ENCODE data around the gene THOC6. TPM values are rescaled to one million over a fixed set of nuclear protein-coding genes. Genes with fewer than 3 reads are reported as not detected.

Gene THOC6
- total RNA-seq, 1 donor from 2014 or later, result 40.1 TPM

- H3K4me1 Mint-ChIP-seq (ENCODE audit: unreplicated experiment), result peaks cover 15% of the 10 kb centered on the region
- no peaks in the 10 kb centered on the region for H3K9me3 Mint-ChIP-seq (ENCODE audit: unreplicated experiment)
- no peak for DNase-seq (ENCODE audit: extremely low spot score, unreplicated experiment)
- no peaks in the 10 kb centered on the region for H3K27me3 Mint-ChIP-seq (ENCODE audit: unreplicated experiment)
- TF ChIP-seq, protein P1, sequence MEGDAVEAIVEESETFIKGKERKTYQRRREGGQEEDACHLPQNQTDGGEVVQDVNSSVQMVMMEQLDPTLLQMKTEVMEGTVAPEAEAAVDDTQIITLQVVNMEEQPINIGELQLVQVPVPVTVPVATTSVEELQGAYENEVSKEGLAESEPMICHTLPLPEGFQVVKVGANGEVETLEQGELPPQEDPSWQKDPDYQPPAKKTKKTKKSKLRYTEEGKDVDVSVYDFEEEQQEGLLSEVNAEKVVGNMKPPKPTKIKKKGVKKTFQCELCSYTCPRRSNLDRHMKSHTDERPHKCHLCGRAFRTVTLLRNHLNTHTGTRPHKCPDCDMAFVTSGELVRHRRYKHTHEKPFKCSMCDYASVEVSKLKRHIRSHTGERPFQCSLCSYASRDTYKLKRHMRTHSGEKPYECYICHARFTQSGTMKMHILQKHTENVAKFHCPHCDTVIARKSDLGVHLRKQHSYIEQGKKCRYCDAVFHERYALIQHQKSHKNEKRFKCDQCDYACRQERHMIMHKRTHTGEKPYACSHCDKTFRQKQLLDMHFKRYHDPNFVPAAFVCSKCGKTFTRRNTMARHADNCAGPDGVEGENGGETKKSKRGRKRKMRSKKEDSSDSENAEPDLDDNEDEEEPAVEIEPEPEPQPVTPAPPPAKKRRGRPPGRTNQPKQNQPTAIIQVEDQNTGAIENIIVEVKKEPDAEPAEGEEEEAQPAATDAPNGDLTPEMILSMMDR (IDR thresholded peaks at IDR 0.05), result no peak
- no peak overlapping the region for H3K4me3 Mint-ChIP-seq (ENCODE audit: unreplicated experiment)
- no peak overlapping the region for H3K27ac Mint-ChIP-seq (ENCODE audit: unreplicated experiment)
- H3K36me3 Mint-ChIP-seq (ENCODE audit: unreplicated experiment), result no peaks in the 10 kb centered on the region
These were observed 47.2 kb upstream of the THOC6 start for GRCh38 chr16:2976673-2977072.

DNA sequence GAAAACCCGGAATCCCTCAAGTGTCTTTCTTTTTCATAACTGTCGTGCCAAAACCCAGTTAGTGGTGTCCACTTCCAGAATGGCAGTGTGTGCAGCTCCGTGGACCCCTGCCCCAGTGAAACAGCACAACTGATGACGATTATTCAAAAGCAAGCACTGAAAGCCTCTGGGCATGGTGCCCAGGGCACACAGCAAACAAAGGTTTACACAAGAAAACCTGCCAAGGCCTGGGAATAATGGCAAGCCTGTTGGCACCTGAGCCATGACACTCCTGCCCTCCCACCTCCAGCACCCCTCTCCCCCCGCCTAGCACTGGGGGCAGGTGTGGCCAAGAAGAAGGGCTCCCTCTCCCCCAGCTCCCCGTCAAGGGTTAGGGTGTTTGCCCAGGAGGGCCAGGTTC is 46.4 kb upstream of the THOC6 start:
- H3K27me3 Mint-ChIP-seq (ENCODE audit: unreplicated experiment), result no peaks in the 10 kb centered on the region
- DNase-seq (ENCODE audit: extremely low spot score, unreplicated experiment), result no peak
- H3K9me3 Mint-ChIP-seq (ENCODE audit: unreplicated experiment), result no peaks in the 10 kb centered on the region
- H3K4me1 Mint-ChIP-seq (ENCODE audit: unreplicated experiment), result peaks cover 12% of the 10 kb centered on the region
- TF ChIP-seq, protein P1 (IDR thresholded peaks at IDR 0.05), result no peak
- H3K27ac Mint-ChIP-seq (ENCODE audit: unreplicated experiment), result no peak overlapping the region
- no peaks in the 10 kb centered on the region for H3K36me3 Mint-ChIP-seq (ENCODE audit: unreplicated experiment)
- no peak overlapping the region for H3K4me3 Mint-ChIP-seq (ENCODE audit: unreplicated experiment)

DNA sequence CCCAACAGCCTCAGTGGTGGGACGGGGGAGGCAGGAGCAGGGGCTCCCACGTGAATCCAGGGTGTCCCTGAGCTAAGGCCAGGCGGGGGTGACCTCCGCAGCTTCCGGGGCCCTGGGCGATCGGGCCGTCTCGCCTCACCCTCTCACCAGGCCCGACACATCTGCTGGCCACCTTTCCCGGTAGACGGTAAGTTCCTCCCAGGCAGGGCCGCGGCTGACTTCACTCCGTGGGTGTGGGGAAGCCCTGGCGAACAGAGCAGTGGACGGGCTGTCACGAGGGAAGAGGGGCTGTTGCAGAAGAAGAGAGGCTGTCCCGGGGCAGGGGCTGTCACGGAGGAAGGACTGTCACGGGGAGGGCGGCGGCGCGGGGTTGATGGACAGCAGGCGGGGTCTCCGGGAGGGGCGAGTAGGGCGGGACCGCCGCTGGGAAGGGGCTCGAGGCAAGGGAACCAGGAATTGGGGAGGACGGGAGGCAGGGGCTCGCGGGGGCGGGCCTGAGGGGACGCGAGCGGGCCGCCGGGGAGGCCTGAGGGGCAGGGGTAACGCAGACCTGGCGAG is 44.1 kb upstream of the THOC6 start:
- Mint-ChIP-seq H3K9me3 (ENCODE audit: unreplicated experiment) (no peaks in the 10 kb centered on the region), H3K36me3 (ENCODE audit: unreplicated experiment) (no peaks in the 10 kb centered on the region), H3K4me1 (ENCODE audit: unreplicated experiment) (peaks cover 15% of the 10 kb centered on the region), H3K27ac (ENCODE audit: unreplicated experiment) (peak overlapping the region; percentile 27), H3K27me3 (ENCODE audit: unreplicated experiment) (no peaks in the 10 kb centered on the region), H3K4me3 (ENCODE audit: unreplicated experiment) (peak overlapping the region; percentile 75)
- TF ChIP-seq, protein P1 (IDR thresholded peaks at IDR 0.05), result no peak
- DNase-seq (ENCODE audit: extremely low spot score, unreplicated experiment), result no peak

GRCh38 chr16:2980227-2981176 is 43.3 kb upstream of the THOC6 start, which contains the start of gene PKMYT1:
Gene PKMYT1 (minus strand): TSS chr16:2980446. CDS start chr16:2979657, 789 bp downstream.
- Mint-ChIP-seq H3K4me1 (ENCODE audit: unreplicated experiment) (peaks cover 15% of the 10 kb centered on the region), H3K27ac (ENCODE audit: unreplicated experiment) (peak within 1 kb of the TSS; percentile 77), H3K9me3 (ENCODE audit: unreplicated experiment) (no peaks in the 10 kb centered on the region), H3K4me3 (ENCODE audit: unreplicated experiment) (peak within 1 kb of the TSS; percentile 75), H3K36me3 (ENCODE audit: unreplicated experiment) (no peaks in the 10 kb centered on the region), H3K27me3 (ENCODE audit: unreplicated experiment) (no peaks in the 10 kb centered on the region)
- peak; percentile 98 for DNase-seq (ENCODE audit: extremely low spot score, unreplicated experiment)
- TF ChIP-seq, protein P1 (IDR thresholded peaks at IDR 0.05), result no peak
